Measurements from ENCODE around the gene HMGB4. TPM values are rescaled to one million over a fixed set of nuclear protein-coding genes. Genes with fewer than 3 reads are reported as not detected.

HMGB4 gene
- total and polyA plus RNA-seq, 2 of the 4 experiments (the other 2 are of a cell fraction), result not detected

DNA sequence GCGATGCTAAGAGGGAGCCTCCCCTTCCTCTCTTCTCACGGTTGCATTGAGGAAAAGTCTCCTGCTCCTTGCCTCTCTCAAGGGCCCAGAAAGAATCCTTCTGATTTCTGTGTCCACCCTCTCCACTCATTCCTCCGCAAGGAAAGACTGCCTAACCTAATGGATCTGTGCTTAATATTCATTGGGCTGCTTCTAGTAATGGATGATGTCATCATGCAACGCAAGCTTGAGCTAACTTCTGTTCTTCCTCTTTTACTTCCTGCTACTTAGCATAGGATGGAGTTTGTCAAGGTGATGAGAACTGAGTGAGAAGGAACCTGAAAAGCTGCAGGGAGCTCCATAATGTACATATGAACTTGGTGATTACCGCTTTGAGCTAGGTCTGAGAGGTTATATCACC lies 35.2 kb upstream of the HMGB4 start:
- no peak overlapping the region for H4K91ac ChIP-seq (ENCODE audit: insufficient read depth, low read depth, low read length)
- peaks cover 28% of the 10 kb centered on the region for H3K9me3 ChIP-seq (ENCODE audit: control insufficient read depth, insufficient read depth, low read length)
- no peak overlapping the region for H3K4me2 ChIP-seq (ENCODE audit: low read depth, low read length)
- no peaks in the 10 kb centered on the region for H3K79me1 ChIP-seq (ENCODE audit: low read depth in 1 of 2, low read length in 2 of 2)
- H3K27ac ChIP-seq (ENCODE audit: insufficient read depth, low read length), result no peak overlapping the region
- in situ Hi-C loops (cut with MboI; ENCODE audit: low sequenced_read_pairs), result no loop called here
- 67% methylated on average over 1 of the region's 5 CpGs; no CpG with 5 or more reads in 1 of the 2 experiments for WGBS, 2 experiments (ENCODE audit: extremely low coverage in 2 of 2, insufficient read length in 1 of 2)
- no peak overlapping the region for H2BK5ac ChIP-seq (ENCODE audit: low read depth, low read length, poor library complexity, severe bottlenecking)
- H3K18ac ChIP-seq (ENCODE audit: low read depth, low read length), result no peak overlapping the region
- no peaks in the 10 kb centered on the region for H4K20me1 ChIP-seq (ENCODE audit: insufficient read depth, low read length)
- H2BK20ac ChIP-seq (ENCODE audit: low read depth, low read length), result no peak overlapping the region
- no peak overlapping the region for H3K4me3 ChIP-seq (ENCODE audit: insufficient read depth, low read depth, low read length)
- no peak overlapping the region for H2BK15ac ChIP-seq (ENCODE audit: low read depth, low read length)
- intact Hi-C loops (cut with micrococcal nuclease), result no loop called here
- H2BK120ac ChIP-seq (ENCODE audit: low read depth, low read length), result no peak overlapping the region
- no peak overlapping the region for H2AK5ac ChIP-seq (ENCODE audit: low read depth, low read length)
- H3K14ac ChIP-seq (replicated peaks; ENCODE audit: low read depth, low read length), result no peak overlapping the region
- no peak overlapping the region for H3K9ac ChIP-seq (ENCODE audit: low read depth, low read length)
- no peak overlapping the region for H2AK9ac ChIP-seq (replicated peaks; ENCODE audit: low read depth, low read length, poor library complexity)
- BruUV-seq (replicated peaks), result no TSS peak
- no peaks in the 10 kb centered on the region for H3K27me3 ChIP-seq (ENCODE audit: control insufficient read depth, insufficient read depth, low read length)
- no peak overlapping the region for H3K23ac ChIP-seq (ENCODE audit: low read depth, low read length)
- CTCF ChIA-PET, result no interaction called here
- H4K5ac ChIP-seq (ENCODE audit: low read depth, low read length), result no peak overlapping the region
- DNase-seq (no peak), ATAC-seq (ENCODE audit: low read depth) (no peak)
- no peak overlapping the region for H2AFZ ChIP-seq (replicated peaks; ENCODE audit: low read length, poor library complexity)
- no peaks in the 10 kb centered on the region for H3K4me1 ChIP-seq (ENCODE audit: control insufficient read depth, insufficient read depth, low read length)
- H3K56ac ChIP-seq (ENCODE audit: extremely low read depth, insufficient read depth, low read length), result no peak overlapping the region
- H3K4ac ChIP-seq (ENCODE audit: low read depth, low read length), result no peak overlapping the region
- TF ChIP-seq, protein P1, sequence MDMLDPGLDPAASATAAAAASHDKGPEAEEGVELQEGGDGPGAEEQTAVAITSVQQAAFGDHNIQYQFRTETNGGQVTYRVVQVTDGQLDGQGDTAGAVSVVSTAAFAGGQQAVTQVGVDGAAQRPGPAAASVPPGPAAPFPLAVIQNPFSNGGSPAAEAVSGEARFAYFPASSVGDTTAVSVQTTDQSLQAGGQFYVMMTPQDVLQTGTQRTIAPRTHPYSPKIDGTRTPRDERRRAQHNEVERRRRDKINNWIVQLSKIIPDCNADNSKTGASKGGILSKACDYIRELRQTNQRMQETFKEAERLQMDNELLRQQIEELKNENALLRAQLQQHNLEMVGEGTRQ (IDR thresholded peaks at IDR 0.05; ENCODE audit: low read depth, low read length), result no peak
- no peak for TF ChIP-seq MAFK (IDR thresholded peaks at IDR 0.05; ENCODE audit: low read depth, low read length)
- TF ChIP-seq NFE2L2 (IDR thresholded peaks at IDR 0.05; ENCODE audit: low read depth, low read length), result no peak
- no peak for TF ChIP-seq MAZ (IDR thresholded peaks at IDR 0.05; ENCODE audit: borderline replicate concordance, low read depth, low read length)
- TF ChIP-seq RFX5 (IDR thresholded peaks at IDR 0.05; ENCODE audit: low read depth, low read length), result no peak
- no peak for TF ChIP-seq POLR2A (IDR thresholded peaks at IDR 0.05; ENCODE audit: low read depth, low read length)
- TF ChIP-seq, protein P2, sequence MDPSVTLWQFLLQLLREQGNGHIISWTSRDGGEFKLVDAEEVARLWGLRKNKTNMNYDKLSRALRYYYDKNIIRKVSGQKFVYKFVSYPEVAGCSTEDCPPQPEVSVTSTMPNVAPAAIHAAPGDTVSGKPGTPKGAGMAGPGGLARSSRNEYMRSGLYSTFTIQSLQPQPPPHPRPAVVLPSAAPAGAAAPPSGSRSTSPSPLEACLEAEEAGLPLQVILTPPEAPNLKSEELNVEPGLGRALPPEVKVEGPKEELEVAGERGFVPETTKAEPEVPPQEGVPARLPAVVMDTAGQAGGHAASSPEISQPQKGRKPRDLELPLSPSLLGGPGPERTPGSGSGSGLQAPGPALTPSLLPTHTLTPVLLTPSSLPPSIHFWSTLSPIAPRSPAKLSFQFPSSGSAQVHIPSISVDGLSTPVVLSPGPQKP (IDR thresholded peaks at IDR 0.05; ENCODE audit: borderline replicate concordance, low read depth, low read length), result no peak
- TF ChIP-seq BHLHE40 (IDR thresholded peaks at IDR 0.05; ENCODE audit: low read depth, low read length), result no peak
- no peak for TF ChIP-seq CEBPB (IDR thresholded peaks at IDR 0.05; ENCODE audit: low read depth, low read length)
- TF ChIP-seq, protein P3, sequence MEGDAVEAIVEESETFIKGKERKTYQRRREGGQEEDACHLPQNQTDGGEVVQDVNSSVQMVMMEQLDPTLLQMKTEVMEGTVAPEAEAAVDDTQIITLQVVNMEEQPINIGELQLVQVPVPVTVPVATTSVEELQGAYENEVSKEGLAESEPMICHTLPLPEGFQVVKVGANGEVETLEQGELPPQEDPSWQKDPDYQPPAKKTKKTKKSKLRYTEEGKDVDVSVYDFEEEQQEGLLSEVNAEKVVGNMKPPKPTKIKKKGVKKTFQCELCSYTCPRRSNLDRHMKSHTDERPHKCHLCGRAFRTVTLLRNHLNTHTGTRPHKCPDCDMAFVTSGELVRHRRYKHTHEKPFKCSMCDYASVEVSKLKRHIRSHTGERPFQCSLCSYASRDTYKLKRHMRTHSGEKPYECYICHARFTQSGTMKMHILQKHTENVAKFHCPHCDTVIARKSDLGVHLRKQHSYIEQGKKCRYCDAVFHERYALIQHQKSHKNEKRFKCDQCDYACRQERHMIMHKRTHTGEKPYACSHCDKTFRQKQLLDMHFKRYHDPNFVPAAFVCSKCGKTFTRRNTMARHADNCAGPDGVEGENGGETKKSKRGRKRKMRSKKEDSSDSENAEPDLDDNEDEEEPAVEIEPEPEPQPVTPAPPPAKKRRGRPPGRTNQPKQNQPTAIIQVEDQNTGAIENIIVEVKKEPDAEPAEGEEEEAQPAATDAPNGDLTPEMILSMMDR (conservative IDR thresholded peaks at IDR 0.05; ENCODE audit: low read depth, low read length), result no peak
- no peak for TF ChIP-seq RAD21 (IDR thresholded peaks at IDR 0.05; ENCODE audit: low read length)
- no peak for TF ChIP-seq SMC3 (IDR thresholded peaks at IDR 0.05; ENCODE audit: low read depth, low read length)
- no peak for TF ChIP-seq CHD1 (IDR thresholded peaks at IDR 0.05; ENCODE audit: low read depth, low read length)
- TF ChIP-seq MXI1 (IDR thresholded peaks at IDR 0.05; ENCODE audit: borderline replicate concordance, low read depth, low read length), result no peak
- POLR2A ChIA-PET (ENCODE audit: unreplicated experiment), result no interaction called here
- dilution Hi-C loops (cut with HindIII; ENCODE audit: low sequenced_read_pairs, unreplicated experiment), result no loop called here
- H3K9me1 ChIP-seq (ENCODE audit: insufficient read depth, low read length), result no peaks in the 10 kb centered on the region
- H3K36me3 ChIP-seq (ENCODE audit: control insufficient read depth, insufficient read depth, low read length), result no peaks in the 10 kb centered on the region
- no peak overlapping the region for H4K8ac ChIP-seq (ENCODE audit: low read depth in 2 of 2, low read length in 2 of 2)
